ENCODE results near the gene FLT3LG. TPM values are rescaled to one million over a fixed set of nuclear protein-coding genes. Genes with fewer than 3 reads are reported as not detected.

FLT3LG gene
- total and polyA plus RNA-seq, 9 of the 15 experiments (the other 6 are each of a cell fraction or from before 2014, with no cell fraction given) = 0.31 to 6.4 (median 1.1) TPM

GRCh38 chr19:49489601-49490167, 15.7 kb downstream of the FLT3LG start (continued):
- TF ChIP-seq MGA (IDR thresholded peaks at IDR 0.05) = peak; percentile 37; the same call in 1 of the 2 replicates
- 0 out of 2 replicates have a peak, but pooled peaks have one; percentile 29 for TF ChIP-seq RUNX1 (IDR thresholded peaks at IDR 0.05; ENCODE audit: low read depth)
- TF ChIP-seq TFAP4 (CRISPR knock-in tag; IDR thresholded peaks at IDR 0.05; ENCODE audit: borderline replicate concordance) = peak; percentile 60
- TF ChIP-seq CBX8 (IDR thresholded peaks at IDR 0.05; ENCODE audit: borderline replicate concordance, extremely low read depth, low read depth, low read length, poor library complexity, severe bottlenecking) = no peak
- peak in 1 of 2 experiments; percentile 12; a peak in 2 of 4 replicates for TF ChIP-seq RAD21 (CRISPR knock-in tag; conservative IDR thresholded peaks at IDR 0.05 in 1 of 2, IDR thresholded peaks at IDR 0.05 in 1 of 2)
- TF ChIP-seq NUFIP1 (IDR thresholded peaks at IDR 0.05; ENCODE audit: partially characterized antibody) = no peak
- TF ChIP-seq SRSF3 (IDR thresholded peaks at IDR 0.05; ENCODE audit: insufficient read depth, low read length) = no peak
- no peak for TF ChIP-seq CBFA2T2 (conservative IDR thresholded peaks at IDR 0.05)
- 0 out of 2 replicates have a peak, but pooled peaks have one; percentile 25 for TF ChIP-seq ZFX (CRISPR knock-in tag; IDR thresholded peaks at IDR 0.05)
- TF ChIP-seq PYGO2 (tag; IDR thresholded peaks at IDR 0.05) = no peak
- 0 out of 2 replicates have a peak, but pooled peaks have one; percentile 20 for TF ChIP-seq HDAC8 (tag; IDR thresholded peaks at IDR 0.05)
